Left ventricle myocardium inferior (tissue), 1 donor: ENCODE measurements around the gene IL3. TPM values are rescaled to one million over a fixed set of nuclear protein-coding genes. Genes with fewer than 3 reads are reported as not detected.

Experiments
- DNase-seq: peaks from one replicate; pipeline ENCODE4 v3.0.0-alpha.2; 2020
- H3K27ac ChIP-seq: fragments of 200-600 bp; replicated peaks from 2 replicates; pipeline ENCODE4 v1.8.0; 2021
- H3K27me3 ChIP-seq: fragments of 200-600 bp; 2 replicates; pipeline ENCODE4 v1.8.0; 2021; ENCODE audit warnings: low read depth
- H3K36me3 ChIP-seq: fragments of 200-600 bp; 2 replicates; pipeline ENCODE4 v1.8.0; 2021
- H3K4me1 ChIP-seq: fragments of 200-600 bp; 2 replicates; pipeline ENCODE4 v1.8.0; 2021
- H3K4me3 ChIP-seq: fragments of 200-600 bp; 2 replicates; pipeline ENCODE4 v1.8.0; 2021; ENCODE audit warnings: mild to moderate bottlenecking, moderate library complexity
- H3K9me3 ChIP-seq: fragments of 200-600 bp; replicated peaks from 2 replicates; pipeline ENCODE4 v1.8.0; 2021
- CTCF ChIP-seq: fragments of 200-600 bp; IDR thresholded peaks from 2 replicates; pipeline ENCODE4 v1.8.0; 2021; ENCODE audit warnings: antibody characterized with exemption, mild to moderate bottlenecking, borderline replicate concordance
- intact Hi-C: fragments of 100-400 bp; cut with micrococcal nuclease; formaldehyde crosslinking; loops from one replicate; pipeline ENCODE4 v1.11.0; 2022
- total RNA-seq: library from RNA; stranded (reverse); fragmentation: NEBNext Ultra II Directional; extraction: Animal tissue kit (Norgen Biotek cat#: 25700); gene quantifications from one replicate; pipeline ENCODE4 v1.2.1, GENCODE V29; 2021
- donor health status: DM: no; HTN: yes; CAD: no; lungs with severe emphysema.

Gene IL3
- total RNA-seq, 1 donor from 2014 or later: not detected

- TF ChIP-seq CTCF: no peak
Observed at GRCh38 chr5:132029609-132030330, 30.7 kb upstream of the IL3 start.

GRCh38 chr5:132030610-132031009 is 29.8 kb upstream of the IL3 start:
- H3K27ac ChIP-seq: no peak overlapping the region
- TF ChIP-seq CTCF: no peak
- intact Hi-C loops: no loop called here
- H3K9me3 ChIP-seq: peaks cover 16% of the 10 kb centered on the region
- peaks cover 18% of the 10 kb centered on the region for H3K27me3 ChIP-seq
- H3K4me3 ChIP-seq: no peak overlapping the region
- H3K36me3 ChIP-seq: no peaks in the 10 kb centered on the region
- no peak for DNase-seq
- no peaks in the 10 kb centered on the region for H3K4me1 ChIP-seq

More at GRCh38 chr5:132029609-132030330, 30.7 kb upstream of the IL3 start:
- Histone ChIP-seq H3K9me3 (peaks cover 16% of the 10 kb centered on the region), H3K27ac (no peak overlapping the region), H3K4me1 (no peaks in the 10 kb centered on the region), H3K4me3 (no peak overlapping the region), H3K36me3 (no peaks in the 10 kb centered on the region), H3K27me3 (peaks cover 24% of the 10 kb centered on the region)
- intact Hi-C loops: no loop called here
- no peak for DNase-seq

GRCh38 chr5:132032196-132032595 is 28.3 kb upstream of the IL3 start:
- intact Hi-C loops: no loop called here
- Histone ChIP-seq H3K4me3 (no peak overlapping the region), H3K27me3 (peaks cover 13% of the 10 kb centered on the region), H3K27ac (no peak overlapping the region), H3K36me3 (no peaks in the 10 kb centered on the region), H3K4me1 (no peaks in the 10 kb centered on the region), H3K9me3 (peaks cover 16% of the 10 kb centered on the region)
- TF ChIP-seq CTCF: no peak
- no peak for DNase-seq

- Histone ChIP-seq H3K36me3 (no peaks in the 10 kb centered on the region), H3K4me3 (no peak overlapping the region), H3K27me3 (peaks cover 11% of the 10 kb centered on the region), H3K27ac (no peak overlapping the region), H3K9me3 (peaks cover 22% of the 10 kb centered on the region), H3K4me1 (no peaks in the 10 kb centered on the region)
- intact Hi-C loops: no loop called here
- DNase-seq: no peak
- TF ChIP-seq CTCF: no peak
Observed at GRCh38 chr5:132033122-132033521, 27.3 kb upstream of the IL3 start.

GRCh38 chr5:132037353-132037752 is 23.1 kb upstream of the IL3 start:
- TF ChIP-seq CTCF: no peak
- intact Hi-C loops: no loop called here

More at GRCh38 chr5:132037353-132037752, 23.1 kb upstream of the IL3 start:
- no peak for DNase-seq
- Histone ChIP-seq H3K27me3 (peaks cover 13% of the 10 kb centered on the region), H3K4me1 (no peaks in the 10 kb centered on the region), H3K36me3 (no peaks in the 10 kb centered on the region), H3K9me3 (peaks cover 26% of the 10 kb centered on the region), H3K27ac (no peak overlapping the region), H3K4me3 (no peak overlapping the region)
